ENCODE results near the gene EQTN.
A peak's percentile ranks its signal among the peaks of the same experiment; 100 is the strongest.

The EQTN gene

GRCh38 chr9:27278374-27278773, 18.6 kb downstream of the EQTN start:
- H3K9me3 Mint-ChIP-seq: no peaks in the 10 kb centered on the region
- no peak for DNase-seq
- peaks cover 18% of the 10 kb centered on the region for H3K4me1 Mint-ChIP-seq
- no peak overlapping the region for H3K4me3 Mint-ChIP-seq
- peaks cover 11% of the 10 kb centered on the region for H3K27me3 Mint-ChIP-seq (ENCODE audit: low read depth, poor library complexity)
- no peaks in the 10 kb centered on the region for H3K36me3 Mint-ChIP-seq (ENCODE audit: low read depth)
- TF ChIP-seq CTCF (IDR thresholded peaks at IDR 0.05): no peak
- no peak overlapping the region for H3K27ac Mint-ChIP-seq

DNA sequence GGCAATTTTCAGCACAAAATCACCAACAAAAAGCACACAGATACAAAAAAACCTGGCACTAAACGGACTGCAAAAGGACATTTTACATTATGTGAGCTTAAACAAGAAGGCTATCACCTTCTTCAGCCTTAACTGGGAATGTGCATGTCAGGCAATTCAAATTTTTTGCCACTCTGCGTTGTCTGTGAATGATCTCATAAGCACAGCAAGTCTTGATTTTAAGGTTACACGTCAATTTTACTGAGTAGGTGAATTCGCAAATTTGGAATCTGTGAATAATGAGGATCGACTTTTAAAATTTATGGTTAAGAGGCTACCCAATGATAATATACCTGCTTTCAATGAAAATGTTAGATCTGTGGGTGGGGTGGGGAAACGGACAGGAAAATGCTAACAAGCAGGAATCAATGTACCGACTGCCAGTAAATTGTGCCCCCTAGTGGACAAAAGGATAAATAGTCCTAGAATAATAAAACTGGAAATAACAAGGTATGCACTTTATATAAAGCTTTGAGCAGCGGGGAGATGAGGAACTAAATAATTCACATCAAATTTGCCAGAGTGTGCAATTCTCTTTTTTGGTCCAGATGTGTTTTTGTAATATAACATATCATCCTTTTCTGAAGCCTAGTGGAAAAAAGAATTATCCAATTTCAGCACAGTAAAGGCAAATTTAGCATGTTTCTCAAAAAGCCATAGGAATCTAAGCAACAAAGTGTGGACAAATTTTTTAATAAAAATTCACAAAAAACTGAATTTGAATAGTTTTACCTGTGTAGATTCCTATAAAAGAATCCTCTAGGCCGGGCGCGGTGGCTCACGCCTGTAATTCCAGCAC, 20.5 kb downstream of the EQTN start:
- peaks cover 5% of the 10 kb centered on the region for H3K27me3 Mint-ChIP-seq (ENCODE audit: low read depth, poor library complexity)
- no peaks in the 10 kb centered on the region for H3K9me3 Mint-ChIP-seq
- DNase-seq: peak; percentile 26
- H3K36me3 Mint-ChIP-seq (ENCODE audit: low read depth): no peaks in the 10 kb centered on the region
- peaks cover 14% of the 10 kb centered on the region for H3K4me1 Mint-ChIP-seq
- peak overlapping the region; percentile 6 for H3K4me3 Mint-ChIP-seq
- H3K27ac Mint-ChIP-seq: no peak overlapping the region
- peak; percentile 78 for TF ChIP-seq CTCF (IDR thresholded peaks at IDR 0.05)

DNA sequence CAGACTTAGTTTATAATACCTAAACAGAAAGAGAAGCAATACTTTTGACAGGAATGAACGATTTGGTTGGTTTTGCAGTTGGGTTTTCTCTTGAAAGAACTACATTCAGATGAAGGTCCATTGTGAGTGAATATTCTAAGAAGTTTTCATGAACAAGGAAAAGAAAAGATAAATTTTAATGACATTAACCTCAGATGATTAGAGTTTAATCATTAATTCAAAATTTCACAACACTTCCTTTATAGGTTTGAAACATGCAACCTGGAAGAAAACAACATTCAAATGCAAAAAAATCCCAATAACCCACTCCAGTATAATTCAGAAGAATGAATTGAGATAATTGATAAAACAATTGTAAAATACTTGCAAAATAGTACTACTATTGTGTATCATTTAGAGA, 23.8 kb downstream of the EQTN start:
- Mint-ChIP-seq H3K27ac (no peak overlapping the region), H3K36me3 (ENCODE audit: low read depth) (no peaks in the 10 kb centered on the region), H3K9me3 (no peaks in the 10 kb centered on the region), H3K4me1 (peaks cover 6% of the 10 kb centered on the region), H3K27me3 (ENCODE audit: low read depth, poor library complexity) (peaks cover 4% of the 10 kb centered on the region), H3K4me3 (no peak overlapping the region)
- TF ChIP-seq CTCF (IDR thresholded peaks at IDR 0.05): no peak
- no peak for DNase-seq

- TF ChIP-seq CTCF (IDR thresholded peaks at IDR 0.05): no peak
- peaks cover 4% of the 10 kb centered on the region for H3K27me3 Mint-ChIP-seq (ENCODE audit: low read depth, poor library complexity)
- peaks cover 6% of the 10 kb centered on the region for H3K4me1 Mint-ChIP-seq
- H3K36me3 Mint-ChIP-seq (ENCODE audit: low read depth): no peaks in the 10 kb centered on the region
- H3K4me3 Mint-ChIP-seq: no peak overlapping the region
- no peak for DNase-seq
- H3K9me3 Mint-ChIP-seq: no peaks in the 10 kb centered on the region
- H3K27ac Mint-ChIP-seq: no peak overlapping the region
These were observed 24.8 kb downstream of the EQTN start for GRCh38 chr9:27272103-27272502.

- no peak for TF ChIP-seq CTCF (IDR thresholded peaks at IDR 0.05)
- Mint-ChIP-seq H3K9me3 (peaks cover 2% of the 10 kb centered on the region), H3K27ac (peak overlapping the region; percentile 14), H3K27me3 (ENCODE audit: low read depth, poor library complexity) (no peaks in the 10 kb centered on the region), H3K4me1 (peaks cover 16% of the 10 kb centered on the region), H3K36me3 (ENCODE audit: low read depth) (no peaks in the 10 kb centered on the region), H3K4me3 (no peak overlapping the region)
- no peak for DNase-seq
These were observed 35.3 kb downstream of the EQTN start for GRCh38 chr9:27261517-27262211.
